GM18909 (cell line): ENCODE data around the gene DOK1.

ENCODE experiments used
- ATAC-seq: cut with Tn5 transposase; IDR thresholded peaks from one replicate; pipeline ENCODE4 v1.9.1; 2021; ENCODE audit warnings: mild to moderate bottlenecking; ENCODE audit not compliant: unreplicated experiment, poor library complexity

The DOK1 gene

DNA sequence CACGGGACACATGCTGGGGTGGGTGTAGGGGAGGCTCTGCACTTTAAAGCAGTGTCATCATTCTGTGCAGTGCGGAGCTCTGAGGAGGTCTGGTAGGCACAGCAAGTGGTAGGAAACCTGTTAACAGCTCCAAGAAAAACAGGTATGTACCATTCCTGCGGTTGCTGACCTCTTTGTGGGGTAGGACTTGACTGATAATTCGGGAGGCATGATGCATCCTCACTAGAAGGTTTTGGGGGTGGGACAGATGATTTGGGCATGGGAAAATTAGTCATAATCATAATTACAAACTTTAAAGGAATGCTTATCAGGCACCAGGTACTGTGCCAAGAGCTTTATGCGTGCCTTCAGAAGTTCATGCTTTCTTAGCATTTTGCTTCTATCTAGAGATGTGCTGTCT is 9.7 kb downstream of the DOK1 start:
- no peak for ATAC-seq

DNA sequence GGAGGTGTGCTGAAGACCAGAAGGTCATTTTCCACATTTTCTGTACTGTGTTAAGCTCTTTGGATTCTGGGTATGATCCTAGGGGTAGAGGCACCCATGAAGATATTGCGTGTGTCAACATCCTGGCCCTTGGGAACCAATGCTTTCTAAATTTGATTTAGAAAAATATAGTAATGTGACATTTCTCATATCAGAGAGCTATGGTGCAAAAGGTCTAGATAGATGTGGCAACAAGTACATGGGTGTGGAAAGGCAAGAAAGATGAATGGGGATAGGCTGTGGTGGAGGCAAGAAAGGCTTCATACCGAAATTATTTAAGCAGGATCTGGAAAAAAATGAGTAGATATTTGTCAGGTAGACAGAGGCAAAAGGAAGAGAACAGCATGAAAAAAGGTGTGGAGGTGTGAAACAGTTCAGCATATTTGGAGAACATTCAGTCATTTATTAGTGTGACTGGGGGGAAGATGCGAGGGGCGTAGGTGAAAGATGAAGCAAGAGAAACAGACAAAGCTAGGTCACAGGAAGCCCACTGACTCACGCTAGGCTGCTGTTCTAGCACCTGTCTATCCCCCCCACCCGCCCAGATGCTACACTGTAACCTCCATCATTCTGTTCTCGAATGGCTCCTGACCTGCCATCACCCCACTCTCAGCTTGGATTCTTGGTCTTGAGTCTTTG is 11.7 kb downstream of the DOK1 start:
- ATAC-seq, result no peak

DNA sequence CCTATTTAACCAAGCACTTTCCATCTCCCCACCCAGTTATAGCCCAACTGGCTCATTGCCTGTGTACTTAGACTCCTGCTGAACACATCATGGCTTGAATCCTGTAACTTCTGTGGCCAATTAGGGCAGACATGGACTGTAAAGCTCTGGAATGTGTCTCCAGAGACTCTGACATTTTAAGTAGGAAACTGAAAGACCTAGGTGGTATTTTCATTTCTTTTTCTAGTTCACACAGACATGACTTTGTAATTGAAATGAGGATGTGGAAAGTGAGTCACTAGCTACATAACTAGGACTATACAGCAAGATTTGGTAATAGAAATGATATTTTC is 12.2 kb downstream of the DOK1 start:
- no peak for ATAC-seq

DNA sequence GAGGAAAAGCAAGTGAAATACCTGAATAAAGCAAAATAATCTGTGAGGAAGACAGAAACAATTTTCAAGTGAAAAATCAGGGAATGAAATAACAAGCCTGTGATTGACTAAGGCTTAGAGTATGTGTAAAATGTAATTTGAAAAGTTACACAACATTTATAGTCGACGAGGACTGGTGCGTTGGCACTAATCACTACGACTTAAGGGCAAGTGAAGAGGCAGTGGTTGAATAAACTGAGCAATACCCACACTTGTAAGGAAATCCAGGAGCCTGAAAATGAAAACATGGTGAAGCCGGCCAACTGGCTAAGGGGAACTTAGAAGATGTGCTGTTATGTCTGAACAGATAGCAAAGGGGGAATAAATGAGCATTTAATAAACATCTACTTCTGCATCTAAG is 13.4 kb downstream of the DOK1 start:
- ATAC-seq, result no peak

DNA sequence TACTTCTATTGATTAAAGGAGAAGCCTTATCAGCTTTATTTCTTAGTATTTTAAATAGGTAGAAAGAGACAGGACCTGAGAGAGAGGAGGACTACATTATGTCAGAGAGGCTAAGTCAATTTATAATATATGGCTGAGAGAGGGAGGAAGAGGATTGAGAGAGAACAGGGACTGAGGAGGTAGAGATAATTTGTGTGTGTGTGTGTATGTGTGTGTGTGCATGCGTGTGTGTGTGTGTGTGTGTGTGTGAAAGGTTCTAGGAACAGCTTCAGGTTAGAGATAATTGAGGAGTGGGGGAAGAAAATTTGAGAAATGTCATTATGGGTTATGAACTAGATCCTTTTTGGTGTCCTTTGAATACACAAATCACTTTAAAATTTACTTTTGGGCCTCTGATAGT is 15.2 kb downstream of the DOK1 start:
- no peak for ATAC-seq

DNA sequence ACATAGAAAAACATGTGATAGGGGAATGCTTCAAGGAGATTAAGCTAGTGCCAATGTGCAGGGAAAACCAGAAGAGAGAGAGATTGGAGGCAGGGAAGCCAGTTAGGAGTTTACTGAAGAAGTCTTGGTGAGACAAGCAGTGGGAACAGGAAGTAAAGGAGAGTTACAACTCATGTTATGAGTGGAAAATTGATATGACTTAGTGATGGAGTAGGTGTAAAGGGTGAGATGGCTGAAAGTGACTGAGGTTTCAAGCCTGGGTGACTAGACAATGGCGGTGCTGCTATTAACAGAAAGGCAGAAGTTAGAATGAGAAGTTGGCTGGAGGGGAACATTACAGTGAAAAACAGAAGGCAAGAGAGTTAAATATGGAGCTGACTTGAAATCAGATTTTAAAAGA is 16.5 kb downstream of the DOK1 start:
- ATAC-seq, result peak; percentile 58

DNA sequence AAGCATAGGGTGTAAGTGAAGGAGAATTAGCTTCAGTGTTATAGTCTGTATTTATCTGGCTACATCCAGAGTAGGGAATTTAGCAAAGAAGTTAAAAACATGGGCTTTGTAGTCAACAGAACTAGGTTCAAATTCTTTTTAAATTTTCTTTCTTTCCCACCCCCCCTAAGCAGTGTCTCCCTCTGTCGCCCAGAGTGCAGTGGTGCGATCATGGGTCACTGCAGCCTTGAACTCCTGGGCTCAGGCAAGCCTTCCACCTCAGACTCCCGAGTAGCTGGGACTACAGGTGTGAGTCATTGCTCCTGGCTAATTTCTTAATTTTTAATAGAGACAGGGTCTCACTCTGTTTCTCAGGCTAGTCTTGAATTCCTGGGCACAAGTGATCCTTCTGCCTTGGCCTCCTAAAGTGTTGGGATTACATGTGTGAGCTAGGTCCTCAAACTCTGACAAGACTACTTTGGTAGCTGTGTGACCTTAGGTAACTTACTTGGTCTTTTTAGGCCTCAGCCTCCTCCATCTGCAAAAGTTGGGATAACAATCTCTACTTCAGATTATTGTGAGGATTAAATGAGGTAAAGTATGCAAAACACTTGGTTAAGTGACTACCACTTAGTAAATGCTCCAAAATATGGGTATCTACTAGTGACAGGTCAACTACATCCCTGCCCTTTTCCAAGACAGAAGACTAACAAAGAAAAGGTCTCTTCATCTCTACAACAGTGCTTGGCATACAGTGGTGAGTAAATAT is 17.8 kb downstream of the DOK1 start:
- ATAC-seq, result no peak

DNA sequence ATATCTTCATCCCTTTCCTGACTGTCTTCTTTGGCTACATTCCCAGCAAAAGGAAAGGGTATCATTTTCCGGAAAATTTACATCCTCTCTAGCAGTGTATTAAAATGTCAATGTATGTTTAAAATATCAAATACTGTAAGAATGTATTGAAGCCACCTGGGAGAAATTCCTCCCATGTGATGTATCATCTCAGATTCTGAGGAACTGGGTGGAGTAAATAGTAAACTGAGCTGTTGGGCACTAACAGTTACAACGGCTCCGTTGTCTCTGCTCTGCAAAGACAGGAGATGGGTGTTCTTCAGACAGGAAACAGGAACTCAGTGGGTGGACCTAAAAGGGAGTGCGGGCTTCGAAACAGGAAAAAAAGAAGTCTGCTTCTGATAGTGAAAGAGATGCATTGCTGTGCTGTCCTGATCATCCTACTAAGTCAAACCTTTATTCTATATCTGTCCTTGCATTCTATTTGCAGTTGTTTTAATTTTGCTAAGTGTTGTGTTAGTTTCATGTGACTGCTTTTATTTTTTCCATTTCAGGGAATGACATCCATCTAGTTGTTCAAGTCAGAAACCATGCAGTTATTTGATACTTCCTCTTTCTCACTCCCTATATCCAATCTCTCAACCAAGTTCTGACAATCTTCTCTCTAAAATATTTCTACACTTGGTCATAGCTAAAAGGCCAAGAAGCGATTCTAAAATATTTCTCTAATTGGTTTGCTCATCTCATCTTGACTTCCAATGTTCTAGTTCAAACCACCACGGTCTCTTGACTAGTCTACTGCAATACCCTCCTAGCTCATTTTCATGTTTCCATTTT is 19.4 kb downstream of the DOK1 start:
- ATAC-seq, result peak; percentile 56

DNA sequence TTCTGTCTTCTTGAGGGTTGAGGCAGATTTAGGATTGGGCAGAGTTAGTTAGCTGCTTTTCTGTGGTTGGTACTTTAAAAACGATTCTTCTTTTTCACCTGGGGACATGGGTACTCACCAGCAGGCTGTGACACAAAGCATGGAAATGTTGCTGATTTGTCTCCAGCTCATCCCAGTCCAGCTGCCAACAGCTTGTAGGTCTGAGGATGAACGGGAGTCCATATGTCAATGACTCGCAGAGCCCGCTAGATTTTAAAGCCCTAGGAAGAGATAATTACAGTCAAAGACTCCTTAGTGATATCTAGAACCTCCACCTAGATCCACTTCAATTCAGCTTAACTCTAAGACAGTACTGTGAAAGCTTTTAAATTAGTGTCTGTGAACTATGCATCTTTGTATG is 20.8 kb downstream of the DOK1 start:
- ATAC-seq, result no peak

DNA sequence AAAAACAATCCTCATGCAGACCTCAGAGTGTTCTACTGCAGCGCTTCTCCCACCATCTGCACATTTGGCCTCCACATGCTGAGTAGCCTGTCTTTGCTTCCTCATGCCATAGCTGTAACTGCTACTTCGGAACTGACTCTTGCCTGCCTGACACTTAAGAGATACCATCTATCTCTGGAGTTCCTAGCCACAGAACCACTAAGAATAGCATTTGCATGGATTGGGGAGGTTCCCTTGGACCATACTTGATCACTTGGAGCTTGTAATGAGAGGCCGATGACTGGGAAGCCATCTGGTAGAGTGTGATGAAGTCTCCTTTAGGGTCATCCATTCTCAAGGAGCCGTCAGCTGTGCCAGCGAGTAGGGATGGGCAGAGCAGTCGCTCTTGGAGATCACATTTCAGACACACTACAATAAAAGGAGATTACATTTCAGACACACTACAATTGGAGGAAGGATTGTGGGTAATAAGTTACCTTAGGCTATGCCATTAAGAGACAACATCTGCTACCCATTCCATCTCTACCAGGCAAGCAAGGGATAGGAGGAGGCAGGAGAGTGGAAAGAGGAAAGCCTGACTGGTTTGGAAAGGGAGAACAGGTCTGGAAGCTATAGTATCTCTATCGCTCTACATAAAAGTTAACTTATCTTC is 21.8 kb downstream of the DOK1 start:
- no peak for ATAC-seq

DNA sequence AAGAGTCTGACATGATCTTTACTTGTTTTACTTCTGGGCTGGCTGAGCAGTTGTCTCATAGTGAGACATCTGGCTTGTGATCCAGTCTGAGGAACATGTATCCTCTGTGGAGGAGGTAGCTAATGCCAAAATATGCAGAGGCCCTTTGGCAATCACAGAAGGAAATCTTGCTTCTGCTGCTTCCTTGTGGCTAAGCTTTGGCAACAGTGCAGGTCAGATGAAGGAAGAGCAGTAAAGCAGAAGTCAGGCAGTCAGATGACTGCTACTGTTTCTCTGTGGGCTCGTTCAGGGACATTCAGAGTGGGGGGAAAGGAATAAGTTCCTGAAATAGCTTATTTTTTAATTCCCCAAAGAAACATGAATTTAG is 22.3 kb downstream of the DOK1 start:
- ATAC-seq, result no peak

DNA sequence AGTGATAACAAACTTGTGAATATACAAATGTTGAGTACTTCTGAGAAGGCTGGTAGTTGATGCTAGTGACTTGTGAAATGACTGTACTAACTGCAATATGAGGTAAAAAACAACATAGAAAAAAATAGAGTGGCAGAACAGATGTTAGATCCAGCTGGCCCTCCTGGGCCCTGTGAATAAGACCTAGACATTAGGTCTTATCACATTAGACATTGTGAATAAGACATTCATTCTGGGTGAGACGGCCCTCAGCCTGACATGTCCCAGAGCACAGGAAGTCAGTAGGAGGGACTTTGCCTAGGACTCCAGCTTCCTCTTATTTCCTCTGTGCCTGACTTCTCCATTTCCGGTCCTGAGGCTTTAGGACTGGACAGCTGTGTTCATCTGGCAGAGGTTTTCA is 22.9 kb downstream of the DOK1 start:
- peak; percentile 37 for ATAC-seq

DNA sequence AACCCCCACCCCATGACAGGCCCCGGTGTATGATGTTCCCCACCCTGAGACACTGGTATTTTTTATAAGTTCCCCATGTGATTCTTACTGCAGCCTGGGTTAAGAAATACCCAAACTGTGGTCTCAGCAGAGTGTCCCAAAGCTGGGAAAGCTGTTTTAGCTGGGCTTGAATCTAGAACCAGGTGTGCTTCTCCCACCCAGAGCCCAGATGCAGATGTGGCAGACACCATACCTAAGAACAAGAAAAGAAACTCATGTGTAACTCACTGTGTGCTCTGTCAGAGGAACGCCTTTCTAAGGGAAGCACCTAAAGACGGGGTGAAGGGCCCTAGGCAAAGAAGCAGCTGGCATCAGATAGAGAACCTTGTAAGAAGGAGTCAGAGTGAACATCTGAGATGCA is 23.9 kb downstream of the DOK1 start:
- no peak for ATAC-seq

DNA sequence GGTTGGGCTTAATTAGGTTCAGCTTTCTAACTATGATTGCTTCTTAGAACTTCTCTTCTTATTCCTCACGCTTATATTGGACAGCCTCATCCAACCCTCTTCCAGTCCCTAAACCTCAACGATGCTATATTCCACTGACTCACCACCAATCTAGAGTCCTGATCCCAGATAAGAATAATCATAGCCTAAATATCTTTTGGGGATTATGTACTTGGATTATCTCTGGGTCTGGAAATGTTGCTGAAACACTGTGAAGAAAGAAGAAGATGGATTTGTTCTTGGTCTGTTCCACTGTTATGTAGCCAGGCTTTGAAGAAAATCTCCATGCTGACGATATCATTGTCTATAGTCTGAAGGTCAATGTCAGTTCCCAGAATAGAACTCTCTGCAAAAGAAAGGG is 26.9 kb downstream of the DOK1 start:
- ATAC-seq, result no peak

DNA sequence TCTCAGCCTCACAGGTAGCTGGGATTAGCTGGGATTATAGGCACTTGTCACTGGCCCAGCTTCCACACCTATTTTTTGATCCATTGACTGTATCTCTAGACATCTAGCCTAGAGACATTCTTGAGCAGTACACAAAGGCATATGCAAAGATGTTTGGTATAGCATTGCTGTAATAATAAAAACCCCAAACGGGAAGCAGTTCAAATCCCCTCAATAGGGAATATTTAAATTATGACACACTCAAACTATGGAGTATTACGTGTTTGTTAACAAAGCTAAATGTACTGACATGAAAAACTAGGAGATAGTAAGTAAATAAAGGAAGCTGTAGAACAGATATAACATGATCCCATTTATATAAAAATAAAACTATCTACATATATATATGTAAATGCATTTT is 27.7 kb downstream of the DOK1 start:
- ATAC-seq, result no peak

DNA sequence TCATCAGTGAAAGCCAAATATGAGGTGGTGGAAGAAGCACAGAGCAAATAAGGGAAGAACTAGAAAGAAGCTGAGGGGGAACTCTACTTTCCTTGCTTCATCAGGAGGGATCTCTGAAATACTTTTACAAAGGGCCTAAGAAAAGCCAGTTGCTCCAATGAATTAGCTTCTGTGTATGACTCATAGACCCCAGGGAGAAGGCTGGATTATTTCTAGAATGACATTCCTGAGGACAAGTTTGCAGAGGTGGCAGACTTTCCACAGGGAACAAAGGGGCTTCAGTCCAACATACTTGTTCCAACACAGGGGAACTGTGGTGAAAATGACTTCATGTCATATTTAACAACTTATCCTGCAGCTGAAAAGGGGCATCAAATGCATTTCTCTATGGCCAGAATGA is 29.0 kb downstream of the DOK1 start:
- no peak for ATAC-seq

DNA sequence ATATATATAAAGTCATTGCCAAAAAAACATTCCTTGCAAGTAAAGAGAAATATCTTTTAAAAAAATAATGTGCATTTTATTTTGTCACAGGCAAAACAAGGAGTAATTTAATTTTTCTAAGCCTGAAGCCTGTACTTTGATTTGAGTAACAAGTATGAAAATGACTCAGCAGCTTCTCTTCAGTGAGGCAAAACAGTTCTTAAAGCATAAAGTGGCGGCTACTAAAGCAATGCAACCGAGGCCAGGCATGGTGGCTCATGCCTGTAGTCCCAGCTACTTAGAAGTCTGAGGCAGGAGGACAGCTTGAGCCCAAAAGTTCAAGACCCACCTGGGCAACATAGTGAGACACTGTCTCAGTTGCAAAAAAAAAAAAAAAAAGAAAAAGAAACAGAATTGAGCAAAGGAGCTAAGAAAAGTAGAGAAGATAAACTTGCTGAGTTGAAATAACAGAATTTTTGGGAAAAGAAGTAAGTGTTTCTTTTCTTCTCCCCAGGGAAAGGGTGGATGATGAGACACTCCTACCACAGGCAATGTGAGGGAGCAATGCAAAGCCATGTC is 29.6 kb downstream of the DOK1 start:
- ATAC-seq, result peak; percentile 44

DNA sequence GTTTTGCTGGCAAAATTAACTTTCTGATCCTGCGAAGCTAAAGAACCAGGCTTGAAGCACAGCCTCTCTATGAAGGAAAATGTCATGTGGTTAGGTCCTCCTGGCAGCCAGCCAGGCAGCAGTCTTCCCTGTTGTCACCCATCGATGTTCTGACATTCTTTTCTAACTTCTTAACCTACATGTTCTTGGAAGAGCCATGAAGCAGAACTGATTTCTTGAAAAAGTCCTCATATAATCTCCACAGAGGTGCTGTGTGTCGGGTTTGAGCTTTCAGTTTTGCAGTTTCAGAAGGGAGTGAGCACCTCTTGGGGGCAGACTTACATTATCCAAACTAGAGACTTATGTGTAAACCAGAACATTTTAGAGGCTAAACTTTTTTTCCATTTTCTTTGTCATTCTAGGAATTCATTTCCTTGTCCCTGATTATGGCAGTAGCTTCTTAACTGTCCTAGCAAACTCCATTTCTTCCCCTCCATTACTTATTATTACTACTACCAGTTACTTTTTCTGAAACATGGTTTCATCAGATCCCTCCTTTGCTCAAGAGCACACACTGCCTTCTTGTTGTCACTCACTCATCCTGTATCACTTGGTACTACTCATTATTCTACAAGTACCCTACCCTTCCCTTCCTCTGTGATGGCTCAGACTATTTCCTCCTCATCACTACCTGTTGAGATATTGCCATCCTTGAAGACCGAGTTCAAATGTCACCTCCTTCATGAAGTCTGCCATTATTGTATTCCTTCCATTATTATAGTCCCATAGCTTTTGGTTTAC is 31.1 kb downstream of the DOK1 start:
- no peak for ATAC-seq

DNA sequence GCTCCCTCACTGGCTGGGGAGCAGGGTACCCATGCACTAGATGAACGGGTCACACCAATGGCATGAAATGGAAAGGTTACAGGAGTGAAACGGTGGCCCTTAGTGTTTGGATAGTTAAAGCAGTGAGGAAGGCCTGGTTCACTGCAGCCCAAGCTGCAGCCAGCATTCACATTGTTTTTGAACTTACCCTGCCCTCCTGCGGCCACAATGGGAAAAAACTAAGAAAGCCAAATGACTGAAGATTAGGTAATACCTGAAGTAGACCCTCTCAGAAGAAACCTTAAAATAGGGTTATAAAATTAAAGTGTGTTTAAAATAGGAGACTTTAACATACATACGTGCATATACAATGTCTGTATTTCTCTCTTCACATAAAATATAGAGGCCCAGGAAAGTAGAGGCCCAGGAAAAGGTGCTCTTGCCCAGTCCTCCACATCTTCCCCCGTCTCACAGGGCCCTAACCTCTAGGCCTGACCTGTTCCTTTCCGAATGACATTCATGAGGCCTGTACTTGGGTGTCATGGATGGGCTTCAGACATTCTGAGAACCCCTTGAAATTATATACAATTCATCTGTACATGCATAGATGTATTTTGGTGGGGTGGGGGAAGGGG is 33.3 kb downstream of the DOK1 start:
- ATAC-seq, result peak; percentile 67

DNA sequence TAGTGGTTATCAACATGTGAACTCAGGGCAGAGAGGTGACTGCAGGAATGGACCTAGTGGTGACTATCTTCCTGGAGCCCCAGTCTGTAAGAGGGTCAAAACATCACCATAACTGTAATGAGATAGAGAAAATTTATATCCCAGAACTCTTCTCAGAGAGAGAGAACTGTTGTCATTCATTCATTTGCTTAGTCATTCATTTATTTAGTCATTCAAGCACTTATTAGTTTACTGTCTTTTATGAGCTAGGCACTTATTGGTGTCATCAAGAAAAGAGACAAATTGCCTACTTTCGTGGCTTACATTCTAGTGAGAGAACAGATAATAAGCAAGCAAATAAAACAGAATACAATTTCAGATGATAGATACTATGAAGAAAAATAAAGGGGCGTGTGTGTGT is 34.1 kb downstream of the DOK1 start:
- ATAC-seq, result no peak
